ENCODE data around the gene KIFC1. TPM values are rescaled to one million over a fixed set of nuclear protein-coding genes. Genes with fewer than 3 reads are reported as not detected.
"Not testable (repeated sequence)": the region's sequence is repeated elsewhere in the genome, so short reads cannot be mapped to it uniquely, and the experiment has no call there.

The KIFC1 gene
- total RNA-seq (2022) (65.3 and 65.4 TPM in 2 replicates), Bru-seq, nascent RNA (percentile 83 among the genes with signal in this experiment), BruChase-seq, experiment 1, labeled RNA remaining after a 2-hour chase (percentile 86 among the genes with signal in this experiment), BruChase-seq, experiment 2, labeled RNA remaining after a 6-hour chase (percentile 82 among the genes with signal in this experiment)
- long read RNA-seq, transcript KIFC1-211 (11 exons, 2,706 nt): major isoform, 27 of 41 reads
- long read RNA-seq, partial matches to known transcripts: 11 of 41 reads
- long read RNA-seq, other reads (novel, unspliced or antisense): 2 of 41 reads

GRCh38 chr6:33391278-33391921 is at the start of gene KIFC1:
Gene KIFC1, plus strand, starts transcription at chr6:33391823. Its CDS starts 163 bp downstream, at chr6:33391986.
- no peaks in the 10 kb centered on the region for H3K9me3 ChIP-seq
- POLR2A ChIA-PET: interaction anchor here (0.8 to 1.2 kb wide), 2 partner anchors 35 to 74 kb away, joined by 3 to 5 read pairs; partner anchors contain the start of gene ZBTB22
- H3K36me3 ChIP-seq (ENCODE audit: control insufficient read depth, insufficient read depth, low read length): no peaks in the 10 kb centered on the region
- Mint-ChIP-seq H3K27ac (ENCODE audit: unreplicated experiment) (peak within 1 kb of the TSS; percentile 81), H3K4me3 (ENCODE audit: unreplicated experiment) (peak within 1 kb of the TSS; percentile 85), H3K36me3 (ENCODE audit: insufficient read depth, unreplicated experiment) (peaks cover 35% of the 10 kb centered on the region), H3K4me1 (ENCODE audit: low read depth, unreplicated experiment) (peaks cover 29% of the 10 kb centered on the region), H3K27me3 (ENCODE audit: insufficient read depth, unreplicated experiment) (no peaks in the 10 kb centered on the region), H3K9me3 (ENCODE audit: unreplicated experiment) (no peaks in the 10 kb centered on the region)
- H3K4me3 ChIP-seq (ENCODE audit: low read depth, low read length): peak within 1 kb of the TSS; percentile 91
- TF ChIP-seq CTCF (IDR thresholded peaks at IDR 0.05; ENCODE audit: insufficient read depth in 1 of 2, low read depth in 1 of 2, low read length in 1 of 2, severe bottlenecking in 1 of 2, unreplicated experiment in 1 of 2): peak; percentile 89 to 95
- no peaks in the 10 kb centered on the region for H3K27me3 ChIP-seq (replicated peaks; ENCODE audit: control insufficient read depth, insufficient read depth, low read length)
- H3K4me1 ChIP-seq: peaks cover 12% of the 10 kb centered on the region
- BruUV-seq (replicated peaks): no TSS peak
- peak; percentile 99 for DNase-seq
- intact Hi-C loops (cut with micrococcal nuclease; ENCODE audit: unreplicated experiment): loop anchor here (1.0 to 5.0 kb wide), 5 partner anchors 19 to 1449 kb away; partner anchors contain the start of genes CUTA, RXRB and SLC39A7
- CTCF ChIA-PET: interaction anchor here (0.9 to 1.4 kb wide), 4 partner anchors 19 to 73 kb away, joined by 3 to 9 read pairs (median 6); partner anchors contain the start of genes PHF1 and ZBTB22

- BruUV-seq (replicated peaks); H3K27me3 Mint-ChIP-seq (ENCODE audit: insufficient read depth, unreplicated experiment); DNase-seq; H3K27me3 ChIP-seq (replicated peaks; ENCODE audit: control insufficient read depth, insufficient read depth, low read length); H3K4me3 Mint-ChIP-seq (ENCODE audit: unreplicated experiment); H3K4me3 ChIP-seq (ENCODE audit: low read depth, low read length); H3K36me3 Mint-ChIP-seq (ENCODE audit: insufficient read depth, unreplicated experiment); H3K27ac Mint-ChIP-seq (ENCODE audit: unreplicated experiment); H3K36me3 ChIP-seq (ENCODE audit: control insufficient read depth, insufficient read depth, low read length); H3K9me3 ChIP-seq; H3K9me3 Mint-ChIP-seq (ENCODE audit: unreplicated experiment); intact Hi-C loops (cut with micrococcal nuclease; ENCODE audit: unreplicated experiment); POLR2A ChIA-PET: not testable (repeated sequence)
- H3K4me1 Mint-ChIP-seq (ENCODE audit: low read depth, unreplicated experiment): peaks cover 22% of the 10 kb centered on the region
- CTCF ChIA-PET: interaction anchor here (0.6 kb wide), 1 partner anchor 21 kb away, joined by 3 read pairs; no protein-coding TSS in a partner anchor
- H3K4me1 ChIP-seq: peaks cover 13% of the 10 kb centered on the region
Measured at GRCh38 chr6:33343606-33343952, 48.0 kb upstream of the KIFC1 start.

- no peak for TF ChIP-seq CTCF (IDR thresholded peaks at IDR 0.05; ENCODE audit: insufficient read depth in 1 of 2, low read depth in 1 of 2, low read length in 1 of 2, severe bottlenecking in 1 of 2, unreplicated experiment in 1 of 2)
- ChIA-PET POLR2A (no interaction called here), CTCF (interaction anchor here (0.6 to 2.1 kb wide), 3 partner anchors 21 to 45 kb away, joined by 3 to 8 read pairs (median 3); no protein-coding TSS in a partner anchor)
- Mint-ChIP-seq H3K36me3 (ENCODE audit: insufficient read depth, unreplicated experiment) (no peaks in the 10 kb centered on the region), H3K4me1 (ENCODE audit: low read depth, unreplicated experiment) (peaks cover 25% of the 10 kb centered on the region), H3K27me3 (ENCODE audit: insufficient read depth, unreplicated experiment) (no peaks in the 10 kb centered on the region), H3K4me3 (ENCODE audit: unreplicated experiment) (no peak overlapping the region), H3K9me3 (ENCODE audit: unreplicated experiment) (no peaks in the 10 kb centered on the region), H3K27ac (ENCODE audit: unreplicated experiment) (no peak overlapping the region)
- Histone ChIP-seq H3K9me3 (no peaks in the 10 kb centered on the region), H3K4me1 (peaks cover 13% of the 10 kb centered on the region), H3K4me3 (ENCODE audit: low read depth, low read length) (no peak overlapping the region), H3K27me3 (replicated peaks; ENCODE audit: control insufficient read depth, insufficient read depth, low read length) (no peaks in the 10 kb centered on the region), H3K36me3 (ENCODE audit: control insufficient read depth, insufficient read depth, low read length) (no peaks in the 10 kb centered on the region)
- BruUV-seq (replicated peaks): no TSS peak
- intact Hi-C loops (cut with micrococcal nuclease; ENCODE audit: unreplicated experiment): no loop called here
- DNase-seq: no peak
Measured at GRCh38 chr6:33343953-33344611, 47.5 kb upstream of the KIFC1 start.
